Right lung (tissue), 5 donors: Measurements from ENCODE around the gene PTPRN2. TPM values are rescaled to one million over a fixed set of nuclear protein-coding genes. Genes with fewer than 3 reads are reported as not detected.
A peak's percentile ranks its signal among the peaks of the same experiment; 100 is the strongest.
"Not testable (repeated sequence)": the region's sequence is repeated elsewhere in the genome, so short reads cannot be mapped to it uniquely, and the experiment has no call there.

ENCODE experiments used
- DNase-seq, 2 donors: peaks; one replicate each; pipeline ENCODE4 v3.0.0-alpha.2; 2013
- polyA plus RNA-seq, 5 donors: library from polyadenylated mRNA; unstranded; fragments of 120-200 nt; gene quantifications; one replicate each; pipeline versions ENCODE4 v1.2.1 to v1.2.3, GENCODE V29; 2013; ENCODE audit warnings: inconsistent platforms in 1 of 5, low replicate concordance in 1 of 5; ENCODE audit not compliant: insufficient read length in 5 of 5, insufficient read depth in 1 of 5

Gene PTPRN2
- polyA plus RNA-seq, 5 donors, result 6.2 to 8.1 (median 7.0) TPM

GRCh38 chr7:158518980-158519632, 68.5 kb downstream of the PTPRN2 start:
- no peak for DNase-seq

GRCh38 chr7:158517571-158517970, 70.1 kb downstream of the PTPRN2 start:
- DNase-seq, result no peak

- no peak for DNase-seq
Measured at GRCh38 chr7:158517072-158517471, 70.6 kb downstream of the PTPRN2 start.

DNA sequence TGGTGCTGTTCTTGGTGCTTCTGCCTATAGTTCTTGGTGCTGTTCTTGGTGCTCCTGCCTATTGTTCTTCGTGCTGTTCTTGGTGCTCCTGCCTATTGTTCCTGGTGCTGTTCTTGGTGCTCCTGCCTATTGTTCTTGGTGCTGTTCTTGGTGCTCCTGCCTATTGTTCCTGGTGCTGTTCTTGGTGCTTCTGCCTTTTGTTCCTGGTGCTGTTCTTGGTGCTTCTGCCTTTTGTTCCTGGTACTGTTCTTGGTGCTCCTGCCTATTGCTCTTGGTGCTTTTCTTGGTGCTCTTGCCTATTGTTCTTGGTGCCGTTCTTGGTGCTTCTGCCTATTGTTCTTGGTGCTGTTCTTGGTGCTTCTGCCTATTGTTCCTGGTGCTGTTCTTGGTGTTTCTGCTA, 71.1 kb downstream of the PTPRN2 start:
- DNase-seq, result no peak

DNA sequence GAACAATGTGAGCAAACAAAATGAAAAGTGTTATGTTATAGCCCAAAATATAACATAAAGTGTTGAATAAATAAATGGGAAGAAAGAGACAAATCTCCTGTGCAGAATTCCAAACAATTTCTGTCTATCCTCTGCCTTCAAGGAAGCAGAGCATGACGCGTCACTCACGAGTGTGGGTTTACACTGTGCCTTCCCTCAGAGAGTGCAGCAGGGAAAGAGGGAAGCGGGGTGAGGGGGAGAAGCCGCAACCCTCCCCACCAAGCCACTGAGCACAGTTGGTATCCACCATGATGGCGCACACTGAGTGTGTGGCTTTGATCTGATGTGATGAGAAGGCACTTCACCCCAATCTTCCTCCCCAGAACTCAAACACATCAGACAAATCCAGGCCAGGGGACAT, 74.8 kb downstream of the PTPRN2 start:
- no peak for DNase-seq

- no peak for DNase-seq
Measured at GRCh38 chr7:158512042-158512441, 75.6 kb downstream of the PTPRN2 start.

DNA sequence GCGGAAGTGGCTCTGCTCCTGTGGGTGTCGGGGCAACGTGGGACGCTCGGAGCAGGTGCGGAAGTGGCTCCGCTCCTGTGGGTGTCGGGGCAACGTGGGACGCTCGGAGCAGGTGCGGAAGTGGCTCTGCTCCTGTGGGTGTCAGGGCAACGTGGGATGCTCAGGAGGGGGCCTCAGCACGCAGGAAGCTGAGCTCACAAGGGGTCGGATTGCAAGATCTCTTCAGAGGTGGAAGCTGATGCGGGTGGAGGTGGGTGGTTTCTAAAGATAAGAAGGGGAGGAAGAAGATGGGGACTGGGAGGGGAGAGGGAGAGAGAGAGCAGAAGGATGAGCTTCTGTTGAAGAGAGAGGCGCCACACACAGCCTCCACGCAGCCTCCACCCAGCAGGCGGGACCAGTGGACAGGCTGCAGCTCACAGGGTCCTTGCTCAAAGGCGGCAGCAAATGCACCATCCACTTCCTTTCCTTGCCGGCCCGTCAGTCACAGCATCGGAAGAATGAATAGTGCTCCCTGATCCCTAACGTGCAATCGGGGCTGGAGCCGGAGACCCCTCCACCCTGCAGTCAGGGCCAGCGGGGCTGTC, 78.7 kb downstream of the PTPRN2 start:
- no peak for DNase-seq

GRCh38 chr7:158508321-158508720, 79.3 kb downstream of the PTPRN2 start:
- DNase-seq, result not testable (repeated sequence)

GRCh38 chr7:158507917-158508316, 79.7 kb downstream of the PTPRN2 start:
- no peak for DNase-seq

GRCh38 chr7:158507175-158507574, 80.4 kb downstream of the PTPRN2 start:
- not testable (repeated sequence) for DNase-seq

GRCh38 chr7:158506626-158507025, 81.0 kb downstream of the PTPRN2 start:
- no peak for DNase-seq

DNA sequence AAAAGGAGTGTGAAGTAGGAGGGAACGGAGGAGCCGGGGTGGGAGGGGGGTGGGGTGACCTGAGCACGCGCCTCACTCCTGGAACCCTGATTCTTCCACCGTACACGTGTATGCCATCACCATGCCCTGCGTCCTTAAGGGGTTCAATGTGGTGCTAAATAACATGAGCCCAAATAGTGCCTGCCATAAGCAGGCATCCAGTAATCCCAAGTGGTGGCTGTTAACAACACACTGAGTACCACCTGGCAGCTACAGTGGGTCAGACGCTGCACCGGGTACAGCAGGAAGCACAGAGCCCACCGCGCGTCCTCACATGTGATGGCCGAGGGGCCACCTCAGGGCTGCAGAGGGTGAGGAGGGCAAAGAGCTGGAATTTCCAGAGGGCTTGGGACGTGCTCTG, 81.9 kb downstream of the PTPRN2 start:
- no peak for DNase-seq

DNA sequence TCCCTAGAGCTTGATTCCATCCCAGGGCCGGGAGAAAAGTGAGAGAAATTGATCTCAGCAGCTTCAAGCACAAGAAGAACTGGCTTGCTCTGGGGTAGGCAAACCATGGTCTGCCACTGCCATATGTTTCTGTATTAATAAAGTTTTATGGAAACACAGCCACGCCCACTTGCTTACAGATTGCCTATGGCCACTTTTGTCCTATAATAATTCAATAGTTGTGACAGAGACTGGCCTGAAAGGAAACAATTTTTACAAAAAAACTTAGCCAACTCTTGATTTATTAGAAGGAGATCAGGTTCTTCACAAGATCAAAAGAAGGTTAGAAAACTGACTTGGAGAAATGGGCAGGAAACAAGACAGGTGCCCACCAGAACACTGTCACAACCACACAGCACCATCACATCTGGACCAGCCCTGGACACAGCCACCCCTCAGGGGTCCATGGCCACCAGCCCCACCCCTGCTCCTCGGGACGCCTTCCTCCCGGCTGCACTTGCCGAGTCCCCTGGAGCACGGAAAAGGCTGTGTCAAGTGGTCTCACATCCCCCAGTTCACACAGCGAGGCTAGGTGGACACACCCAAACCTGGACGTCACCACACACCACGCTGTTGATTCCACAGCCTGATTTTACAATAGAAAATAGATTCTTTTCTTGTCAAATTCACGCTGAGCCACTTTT, 85.4 kb downstream of the PTPRN2 start:
- no peak for DNase-seq

DNA sequence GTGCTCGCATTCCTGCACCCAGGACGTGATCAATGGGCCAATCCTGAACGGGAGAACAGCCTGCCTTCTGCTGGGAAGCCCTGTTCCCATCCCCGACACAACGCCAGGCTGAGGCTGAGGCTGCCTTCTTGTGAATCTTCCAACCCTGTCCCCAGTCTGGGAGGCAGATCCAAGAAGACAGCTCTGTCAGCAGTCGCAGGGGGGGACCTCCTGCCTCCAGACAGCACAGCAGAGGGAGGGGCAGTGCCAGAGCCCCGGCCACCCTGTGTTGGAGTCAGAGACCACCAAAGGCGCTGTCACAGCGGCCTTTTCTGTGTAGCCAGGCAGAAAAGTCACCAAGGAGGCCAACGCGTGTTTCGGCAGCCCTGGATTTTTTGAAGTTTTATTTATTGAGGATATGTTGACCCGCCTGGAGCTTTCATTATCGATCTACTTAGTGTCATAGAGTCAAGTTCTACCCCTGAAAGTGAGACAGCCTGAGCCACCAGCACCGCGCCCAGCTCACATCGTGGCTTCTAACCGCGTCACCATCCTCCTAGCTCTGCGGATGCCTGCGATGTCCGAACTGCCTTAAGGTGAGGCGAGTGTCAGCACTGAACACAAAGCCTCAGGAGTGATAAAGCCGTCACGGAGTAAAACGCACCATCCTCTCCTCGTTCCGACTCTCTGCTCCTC, 86.1 kb downstream of the PTPRN2 start:
- no peak for DNase-seq

GRCh38 chr7:158500651-158501052, 87.0 kb downstream of the PTPRN2 start:
- DNase-seq, result no peak

DNA sequence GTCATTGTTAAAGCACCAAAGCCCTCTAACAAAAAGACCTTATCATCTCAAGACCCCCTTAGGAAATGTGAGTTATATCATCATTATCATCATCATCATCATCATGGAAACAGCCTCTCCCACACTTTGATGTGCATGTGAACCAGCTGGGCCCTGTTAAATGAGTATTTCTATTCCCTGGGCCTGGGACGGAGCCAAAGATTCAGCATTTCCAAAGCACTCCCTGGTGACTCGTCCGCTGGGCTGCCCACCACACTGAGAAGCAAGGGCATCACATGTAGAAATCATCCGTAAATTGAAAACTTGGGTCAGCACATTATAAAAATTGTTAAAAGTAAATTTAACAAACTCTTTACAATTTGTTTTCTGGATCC, 88.6 kb downstream of the PTPRN2 start:
- peak in 1 of 2 donors; percentile 53 for DNase-seq

DNA sequence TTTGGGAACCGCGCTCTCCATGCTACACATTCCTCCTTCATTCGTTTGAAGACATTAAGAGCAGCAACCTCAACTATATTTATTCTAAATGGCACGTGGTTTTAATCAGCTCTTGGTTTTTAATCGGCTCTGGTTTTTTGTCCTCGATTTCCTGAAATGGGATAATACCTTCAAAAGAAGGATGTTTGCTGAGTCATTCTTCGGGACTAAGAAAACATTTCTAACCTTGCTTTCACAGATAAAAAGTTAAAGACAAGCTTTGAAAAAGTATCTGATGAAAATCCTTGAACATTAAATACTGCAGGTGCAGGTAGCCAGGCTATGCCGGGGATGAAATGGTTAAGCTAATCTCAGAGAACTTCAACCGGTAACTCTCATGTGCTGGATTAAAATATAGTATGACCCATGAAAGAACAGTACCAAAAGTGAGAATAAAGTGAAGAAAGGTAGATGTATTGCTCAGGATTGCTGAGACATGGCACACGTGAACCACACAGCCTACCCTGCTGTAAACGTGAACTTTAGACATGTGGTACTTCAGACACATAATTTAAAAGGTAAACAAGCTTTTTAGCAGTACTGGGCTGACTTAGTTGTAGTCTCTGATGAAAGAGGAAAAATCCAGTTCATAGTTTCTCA, 89.1 kb downstream of the PTPRN2 start:
- DNase-seq, result no peak

DNA sequence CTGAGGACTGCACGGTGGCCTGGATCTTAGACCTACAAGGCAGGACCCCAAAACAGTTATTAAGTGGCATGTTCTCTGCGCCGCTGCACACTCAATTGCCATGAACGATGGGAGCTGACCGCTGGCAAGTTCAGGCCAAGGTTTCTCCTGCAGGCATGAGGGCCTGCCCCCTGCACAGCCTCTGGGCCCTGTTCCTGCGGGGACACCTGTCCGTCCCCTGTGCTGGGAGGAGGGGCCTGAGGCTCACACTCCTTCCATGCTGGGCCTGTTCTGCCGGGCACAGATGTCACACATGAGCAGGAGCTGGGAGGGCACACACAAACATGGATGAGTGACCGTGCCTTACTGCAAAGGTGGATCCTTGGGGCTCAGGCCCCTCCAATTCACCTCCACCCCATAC, 90.0 kb downstream of the PTPRN2 start:
- DNase-seq, result no peak

DNA sequence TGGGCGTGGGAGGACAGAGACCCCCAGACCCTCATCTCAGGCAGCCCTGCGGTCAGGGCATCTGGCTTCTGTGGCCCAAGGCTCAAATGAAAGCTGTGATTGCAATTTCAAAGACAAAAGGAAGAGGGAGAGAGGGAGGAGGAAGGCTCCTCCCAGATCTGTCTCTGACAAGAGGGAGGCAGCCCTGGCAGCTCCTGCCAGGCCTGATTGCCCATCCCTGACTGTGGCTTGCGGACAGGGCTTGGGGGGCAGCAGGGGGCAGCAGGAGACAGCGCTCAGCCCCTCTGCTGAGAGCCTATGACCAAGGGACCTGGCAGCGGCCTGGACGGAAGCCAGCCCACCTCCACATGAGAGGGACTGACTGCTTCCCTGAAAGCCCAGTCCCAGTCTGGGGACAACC, 91.8 kb downstream of the PTPRN2 start:
- DNase-seq, result no peak

GRCh38 chr7:158495216-158495615, 92.4 kb downstream of the PTPRN2 start:
- DNase-seq, result no peak

- DNase-seq, result no peak
Measured at GRCh38 chr7:158494643-158495042, 93.0 kb downstream of the PTPRN2 start.

GRCh38 chr7:158494162-158494586, 93.4 kb downstream of the PTPRN2 start:
- no peak for DNase-seq
